ENCODE results near the gene ACTN4.

ACTN4 gene

GRCh38 chr19:38700350-38700901 is 53.0 kb downstream of the ACTN4 start:
- ChIA-PET POLR2A (interaction anchor here (1.4 kb wide), 1 partner anchor 51 kb away, joined by 3 read pairs; no protein-coding TSS in a partner anchor), CTCF (interaction anchor here (0.9 to 1.4 kb wide), 4 partner anchors 11 to 62 kb away, joined by 3 to 4 read pairs (median 3); no protein-coding TSS in a partner anchor)
- no peak for TF ChIP-seq CTCF (IDR thresholded peaks at IDR 0.05; ENCODE audit: insufficient read depth, low read length, missing control alignments)
- no peak overlapping the region for H3K4me3 ChIP-seq (ENCODE audit: low read depth, low read length)
- DNase-seq (ENCODE audit: low read depth, low spot score): no peak

GRCh38 chr19:38700902-38701454 is 53.5 kb downstream of the ACTN4 start:
- H3K4me3 ChIP-seq (ENCODE audit: low read depth, low read length): no peak overlapping the region
- ChIA-PET CTCF (interaction anchor here (1.1 to 1.4 kb wide), 4 partner anchors 10 to 67 kb away, joined by 3 to 4 read pairs (median 3); no protein-coding TSS in a partner anchor), POLR2A (no interaction called here)
- no peak for TF ChIP-seq CTCF (IDR thresholded peaks at IDR 0.05; ENCODE audit: insufficient read depth, low read length, missing control alignments)
- DNase-seq (ENCODE audit: low read depth, low spot score): no peak

GRCh38 chr19:38701455-38702063 is 54.1 kb downstream of the ACTN4 start:
- no peak for DNase-seq (ENCODE audit: low read depth, low spot score)
- no peak overlapping the region for H3K4me3 ChIP-seq (ENCODE audit: low read depth, low read length)
- no peak for TF ChIP-seq CTCF (IDR thresholded peaks at IDR 0.05; ENCODE audit: insufficient read depth, low read length, missing control alignments)
- ChIA-PET CTCF (interaction anchor here (1.1 to 1.4 kb wide), 2 partner anchors 9 to 67 kb away, joined by 3 to 4 read pairs; no protein-coding TSS in a partner anchor), POLR2A (no interaction called here)

GRCh38 chr19:38702278-38702677 is 54.8 kb downstream of the ACTN4 start:
- POLR2A ChIA-PET: interaction anchor here (1.0 kb wide), 1 partner anchor 55 kb away, joined by 3 read pairs; the partner anchor contains the start of gene ACTN4
- H3K4me3 ChIP-seq (ENCODE audit: low read depth, low read length): no peak overlapping the region
- no peak for TF ChIP-seq CTCF (IDR thresholded peaks at IDR 0.05; ENCODE audit: insufficient read depth, low read length, missing control alignments)
- CTCF ChIA-PET: interaction anchor here (1.4 kb wide), 1 partner anchor 68 kb away, joined by 3 read pairs; no protein-coding TSS in a partner anchor
- no peak for DNase-seq (ENCODE audit: low read depth, low spot score)

GRCh38 chr19:38703509-38703908 is 56.1 kb downstream of the ACTN4 start:
- ChIA-PET POLR2A (no interaction called here), CTCF (interaction anchor here (1.2 to 2.0 kb wide), 2 partner anchors 10 to 17 kb away, joined by 3 to 5 read pairs; no protein-coding TSS in a partner anchor)
- no peak for DNase-seq (ENCODE audit: low read depth, low spot score)
- no peak for TF ChIP-seq CTCF (IDR thresholded peaks at IDR 0.05; ENCODE audit: insufficient read depth, low read length, missing control alignments)
- no peak overlapping the region for H3K4me3 ChIP-seq (ENCODE audit: low read depth, low read length)

- no peak for DNase-seq (ENCODE audit: low read depth, low spot score)
- no peak overlapping the region for H3K4me3 ChIP-seq (ENCODE audit: low read depth, low read length)
- CTCF ChIA-PET: interaction anchor here (1.1 to 2.0 kb wide), 2 partner anchors 11 kb away, joined by 3 to 5 read pairs; no protein-coding TSS in a partner anchor
- POLR2A ChIA-PET: no interaction called here
- no peak for TF ChIP-seq CTCF (IDR thresholded peaks at IDR 0.05; ENCODE audit: insufficient read depth, low read length, missing control alignments)
Measured at GRCh38 chr19:38704488-38705026, 57.1 kb downstream of the ACTN4 start.

Data from AG04449 (cell line).